Hematopoietic multipotent progenitor cell treated with erythropoietin and hydrocortisone succinate and interleukin-3 and kit ligand, for 6 days (in vitro differentiated cells): ENCODE results near the gene DCXR.

Experiments used
- DNase-seq: peaks from one replicate; pipeline ENCODE4 v3.0.0-alpha.2; 2015

Gene DCXR

DNA sequence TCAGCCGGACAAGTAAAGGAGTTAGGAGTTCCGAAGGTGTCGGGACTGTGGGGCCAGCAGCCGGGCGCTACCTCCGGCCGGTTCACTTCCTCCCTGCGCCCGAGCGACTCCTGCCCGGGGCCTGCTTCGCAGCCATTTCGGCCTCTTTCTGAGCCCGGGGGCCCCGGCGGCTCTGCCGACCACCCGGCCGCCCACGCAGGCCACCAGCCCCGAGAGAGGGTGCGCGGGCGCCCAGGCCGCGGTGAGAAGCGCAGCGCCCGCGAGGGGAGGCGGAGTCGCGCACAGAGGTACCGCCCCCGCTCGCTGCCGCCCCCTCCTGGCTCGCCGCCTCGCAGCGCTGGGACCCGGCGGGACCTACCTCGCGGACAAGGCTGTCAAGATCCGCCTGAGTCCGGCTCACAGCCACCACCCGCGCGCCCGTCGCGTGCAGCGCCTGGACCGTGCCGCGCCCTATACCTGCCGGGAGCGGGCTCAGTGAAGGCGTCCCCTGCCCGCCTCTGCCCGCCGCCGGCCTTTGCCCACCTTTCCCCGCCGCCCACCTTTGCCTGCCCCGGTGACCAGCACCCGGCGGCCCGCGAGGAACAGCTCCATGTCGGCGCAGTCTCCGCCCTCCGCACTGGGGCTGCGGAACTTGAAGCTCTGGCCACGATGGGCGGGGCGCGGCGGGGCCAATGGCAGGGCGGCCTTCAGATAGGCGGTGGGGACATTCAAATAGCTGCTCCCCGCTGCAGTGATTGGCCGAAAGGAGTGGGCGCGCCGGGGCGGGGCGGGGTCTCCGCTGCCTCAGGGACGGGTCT is at the start of gene DCXR:
TSS of gene DCXR (minus strand) at position 606 of the 797 bp plus-strand sequence. CDS start at position 591, 15 bp downstream.
- DNase-seq = peak; percentile 99

DNA sequence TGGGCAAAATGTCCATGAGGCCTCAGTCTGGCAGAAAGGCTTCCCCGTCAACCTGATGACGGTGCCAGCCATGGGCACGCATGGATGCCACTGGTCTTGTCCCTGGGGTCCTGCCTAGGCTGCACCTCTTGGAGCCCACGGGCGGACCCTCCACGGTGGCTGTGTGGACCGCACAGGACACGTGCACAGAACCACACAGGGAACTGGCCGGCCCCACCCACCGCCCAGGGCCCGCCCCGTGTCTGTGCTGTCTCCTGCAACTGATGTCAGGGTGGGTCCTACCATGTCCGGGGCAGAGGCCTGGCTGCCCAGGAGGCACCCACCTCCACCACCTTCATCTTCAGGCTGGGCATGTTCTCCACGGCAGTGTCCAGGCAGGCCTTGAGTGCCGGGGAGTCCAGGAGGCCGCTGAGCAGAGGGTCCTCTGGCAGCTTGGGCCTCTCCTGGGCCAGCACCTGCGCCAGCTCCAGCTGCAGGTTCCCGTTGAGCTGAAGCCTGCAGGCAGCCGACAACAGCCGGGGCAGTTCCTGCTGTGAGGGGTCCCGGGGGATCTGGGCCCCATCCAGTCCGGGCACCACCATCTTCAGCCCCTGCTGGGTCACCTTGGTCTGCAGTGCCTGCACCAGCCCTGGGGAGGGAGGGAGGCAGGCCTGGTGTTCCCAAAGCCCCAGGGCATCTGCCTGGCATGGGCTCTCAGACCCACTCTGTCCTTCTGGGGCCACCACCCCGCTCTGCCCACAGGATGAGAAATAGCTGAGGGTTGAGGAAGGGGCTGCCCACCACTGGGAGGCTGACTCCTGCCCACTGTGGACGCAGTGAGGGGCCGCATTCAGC is 48.7 kb upstream of the DCXR start:
- DNase-seq = no peak

DNA sequence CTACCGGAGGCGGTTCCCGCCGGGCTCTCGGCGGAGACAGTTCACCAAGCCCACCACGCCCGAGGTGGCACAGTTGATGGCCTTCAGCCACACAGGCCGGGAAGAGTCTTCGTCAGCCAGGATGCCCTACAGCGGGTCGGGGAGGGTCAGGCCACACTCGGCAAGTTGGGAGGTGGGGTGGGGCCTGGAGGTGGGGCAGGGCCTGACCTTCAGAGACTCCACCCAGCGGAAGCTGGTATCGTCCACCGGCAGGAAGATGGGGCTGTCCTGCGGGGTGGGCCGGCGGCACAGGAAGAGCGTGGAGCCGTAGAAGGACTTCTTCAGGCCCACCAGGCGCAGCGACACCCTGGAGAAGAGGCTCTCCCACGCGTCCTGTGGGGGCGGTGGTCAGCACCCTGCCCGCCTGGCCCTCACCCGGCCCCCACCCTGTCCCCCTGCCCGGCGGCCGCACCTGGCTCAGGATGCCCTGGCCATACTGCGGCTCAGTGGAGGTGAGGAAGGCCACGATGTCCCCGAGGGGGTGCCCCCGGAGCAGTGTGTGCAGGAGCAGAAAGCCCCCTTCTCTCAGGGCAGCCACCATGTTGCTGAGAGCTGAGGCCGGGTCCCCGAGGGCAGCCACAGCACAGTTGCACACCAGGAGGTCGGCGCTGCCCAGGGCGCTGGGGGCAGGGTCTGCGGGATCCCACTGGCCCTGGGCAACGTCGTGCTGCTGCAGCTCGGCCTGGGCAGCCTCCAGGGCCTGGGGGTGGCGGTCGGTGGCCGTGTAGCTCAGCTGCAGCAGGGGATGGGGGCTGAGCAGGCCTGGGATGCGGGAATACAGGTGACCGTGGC is 47.7 kb upstream of the DCXR start:
- no peak for DNase-seq

- DNase-seq = no peak
These were observed 47.0 kb upstream of the DCXR start for GRCh38 chr17:82084373-82085030.

DNA sequence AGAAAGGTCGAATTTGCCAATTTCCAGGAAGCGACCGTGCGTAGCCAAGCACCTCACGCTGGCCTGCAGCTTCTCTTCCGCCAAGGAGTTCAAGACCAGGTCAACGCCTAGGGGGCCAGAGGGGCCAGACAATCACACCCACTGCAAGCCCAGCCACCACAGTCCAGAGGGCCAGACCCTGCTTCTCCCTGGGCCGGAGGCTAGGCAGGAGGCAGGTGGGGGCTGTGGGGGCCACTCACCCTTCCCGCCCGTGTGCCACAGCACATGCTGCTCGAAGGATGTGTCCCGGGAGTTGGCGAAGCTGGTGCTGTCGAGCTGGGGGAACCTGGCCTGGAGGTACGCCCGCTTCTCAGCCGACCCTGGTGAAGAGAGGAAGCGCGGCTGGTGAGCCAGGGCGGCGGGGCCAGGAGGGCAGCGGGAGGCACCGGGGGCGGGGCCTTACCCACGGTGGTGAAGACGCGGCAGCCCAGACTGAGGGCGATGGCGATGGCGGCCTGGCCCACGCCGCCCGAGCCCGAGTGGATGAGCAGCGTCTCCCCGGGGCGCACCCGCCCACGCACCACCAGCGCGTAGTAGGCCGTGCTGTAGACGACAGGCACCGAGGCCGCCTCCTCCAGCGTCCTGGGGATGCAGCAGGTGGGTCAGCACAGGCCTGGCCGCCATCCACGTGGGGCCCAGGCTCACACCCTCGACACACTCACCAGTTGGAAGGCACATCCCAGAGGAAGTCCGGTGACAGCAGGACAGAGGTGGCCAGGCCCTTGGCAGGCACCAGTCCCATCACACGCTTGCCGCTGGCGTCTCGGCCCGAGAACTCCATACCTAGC is 46.2 kb upstream of the DCXR start:
- DNase-seq = no peak

- DNase-seq = no peak
These were observed 45.5 kb upstream of the DCXR start for GRCh38 chr17:82083009-82083408.

- DNase-seq = no peak
These were observed 45.0 kb upstream of the DCXR start for GRCh38 chr17:82082456-82082855.

- DNase-seq = no peak
These were observed 44.5 kb upstream of the DCXR start for GRCh38 chr17:82081966-82082365.

DNA sequence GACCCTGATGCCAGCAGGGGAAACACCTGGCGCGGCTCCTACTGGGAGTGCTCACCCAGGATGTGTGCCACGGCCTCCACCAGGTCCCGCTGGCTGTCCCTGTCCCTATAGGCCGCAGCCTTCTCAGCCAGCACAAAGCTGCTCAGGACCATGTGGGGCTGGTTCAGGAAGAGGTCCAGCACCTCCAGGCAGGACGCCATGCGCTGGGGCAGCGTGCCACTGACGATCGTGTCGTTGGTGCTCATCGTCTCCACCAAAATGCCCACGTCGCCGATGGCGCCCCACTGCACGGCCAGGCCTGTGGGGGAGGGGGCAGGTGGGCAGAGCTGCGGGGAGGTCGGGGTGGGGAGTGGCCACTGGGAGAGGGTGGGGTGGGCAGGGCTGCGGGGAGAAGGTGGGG is 44.0 kb upstream of the DCXR start:
- no peak for DNase-seq

- no peak for DNase-seq
These were observed 43.4 kb upstream of the DCXR start for GRCh38 chr17:82080789-82081464.

GRCh38 chr17:82080048-82080788 is 42.7 kb upstream of the DCXR start:
- no peak for DNase-seq

DNA sequence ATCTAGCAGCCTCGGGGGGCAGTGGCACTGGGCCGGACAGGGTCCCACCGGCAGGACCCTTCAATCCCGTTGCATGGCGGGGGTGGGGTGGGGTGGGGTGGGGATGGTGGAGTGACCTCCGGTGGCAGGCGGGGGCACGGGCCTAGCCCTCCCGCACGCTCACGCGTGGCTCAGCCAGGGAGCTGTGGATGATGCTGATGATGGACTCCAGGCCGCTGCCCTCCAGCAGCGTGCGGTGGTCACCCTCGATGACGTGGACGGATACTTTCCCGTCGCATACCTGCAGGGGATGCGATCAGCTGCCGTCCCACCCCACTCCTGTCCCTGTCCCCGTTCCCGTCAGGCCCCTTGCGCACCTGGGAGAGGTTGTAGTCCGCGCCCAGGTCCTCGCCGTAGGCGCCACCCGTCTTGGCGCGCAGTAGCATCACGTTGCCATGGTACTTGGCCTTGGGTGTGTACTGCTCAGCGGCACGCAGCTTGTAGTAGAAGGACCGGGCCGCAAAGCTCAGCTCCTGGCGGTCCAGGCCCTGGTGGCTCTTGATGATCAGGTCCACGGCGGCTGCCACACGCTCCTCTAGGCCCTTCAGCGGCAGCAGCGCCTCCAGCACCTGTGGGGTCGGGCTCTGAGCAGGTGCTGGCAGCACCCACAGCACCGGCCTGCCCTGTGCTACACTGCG is 41.6 kb upstream of the DCXR start:
- DNase-seq = no peak

DNA sequence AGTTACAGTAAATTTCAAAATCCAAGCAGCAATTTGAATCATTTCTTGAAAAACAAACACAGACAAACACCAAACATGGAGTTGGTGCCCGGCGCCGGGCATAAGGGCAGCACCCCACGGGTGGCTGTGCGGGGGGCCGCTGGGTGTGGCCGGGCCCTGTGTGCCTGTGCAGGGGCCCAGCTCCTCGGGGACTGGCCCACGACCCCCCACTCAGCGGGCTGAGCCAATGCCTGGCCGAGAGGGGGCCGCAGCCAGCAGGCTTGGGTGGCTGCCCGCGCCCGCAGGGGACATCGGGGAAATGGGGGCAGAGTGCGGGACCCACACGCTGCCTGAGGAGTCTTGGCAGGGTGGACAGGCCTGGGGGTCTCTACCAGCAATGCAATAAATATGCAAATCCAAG is 40.9 kb upstream of the DCXR start:
- DNase-seq = no peak

GRCh38 chr17:82077617-82078358 is 40.3 kb upstream of the DCXR start:
- DNase-seq = no peak

GRCh38 chr17:82076785-82077591 is 39.5 kb upstream of the DCXR start:
- DNase-seq = no peak

DNA sequence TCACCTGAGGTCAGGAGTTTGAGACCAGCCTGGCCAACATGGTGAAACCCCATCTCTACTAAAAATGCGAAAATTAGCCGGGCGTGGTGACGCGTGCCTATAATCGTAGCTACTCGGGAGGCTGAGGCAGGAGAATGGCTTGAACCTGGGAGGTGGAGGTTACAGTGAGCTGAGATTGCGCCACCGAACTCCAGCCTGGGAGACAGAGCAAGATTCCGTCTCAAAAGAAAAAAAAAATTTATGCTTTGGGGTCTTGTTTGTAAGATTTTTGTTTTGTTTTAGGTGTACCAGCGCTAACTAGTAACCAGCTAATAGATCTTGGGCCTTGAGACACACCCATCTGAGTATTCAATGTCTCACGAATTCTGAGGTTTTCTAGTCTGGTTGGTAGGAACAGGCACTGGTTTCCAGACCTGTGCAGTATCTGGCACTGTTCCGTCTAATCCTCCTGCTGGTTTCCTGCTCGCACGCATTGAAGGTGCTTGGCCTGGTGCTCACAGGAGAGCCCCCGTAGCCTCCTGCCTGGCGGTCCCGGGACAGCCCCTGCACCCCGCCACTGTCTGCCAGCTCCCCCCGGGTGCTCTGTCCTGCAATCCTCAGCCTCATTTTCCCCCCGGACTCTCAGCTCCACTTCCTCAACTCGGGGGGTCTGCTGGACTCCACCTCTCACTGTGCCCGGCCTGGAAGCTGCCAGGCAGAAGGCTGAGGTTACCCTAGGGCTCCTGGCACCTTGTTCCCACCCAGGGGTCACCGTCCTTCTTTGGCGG is 38.7 kb upstream of the DCXR start:
- no peak for DNase-seq

- no peak for DNase-seq
These were observed 35.9 kb upstream of the DCXR start for GRCh38 chr17:82073446-82073845.
